HL-60 (cell line): ENCODE measurements around the gene DPYD.

Experiments used
- DNase-seq, 2 experiments: peaks; one replicate each; pipeline ENCODE4 v3.0.0-alpha.2; 2010 to 2020; ENCODE audit warnings: low read depth in 1 of 2, low spot score in 1 of 2
- H3K27ac ChIP-seq: fragments of 250-450 bp; sonication (Bioruptor Pico); replicated peaks from 2 replicates; pipeline ENCODE4 v1.5.1; 2020; ENCODE audit warnings: mild to moderate bottlenecking, moderate library complexity
- H3K27me3 ChIP-seq: fragments of 250-450 bp; sonication (Bioruptor Pico); 2 replicates; pipeline ENCODE4 v1.5.1; 2021; ENCODE audit warnings: mild to moderate bottlenecking, moderate library complexity; ENCODE audit not compliant: insufficient read depth, poor library complexity, severe bottlenecking
- H3K4me3 ChIP-seq: replicated peaks from 2 replicates; pipeline ENCODE4 v1.5.1; 2011; ENCODE audit warnings: mild to moderate bottlenecking, control low read depth, low read length; ENCODE audit not compliant: insufficient read depth
- GABPA ChIP-seq: IDR thresholded peaks from 2 replicates; pipeline ENCODE4 v1.6.1; 2012; ENCODE audit warnings: low read depth
- POLR2AphosphoS5 ChIP-seq: IDR thresholded peaks from 2 replicates; pipeline ENCODE4 v1.6.1; 2012; ENCODE audit warnings: low read depth
- SPI1 ChIP-seq: IDR thresholded peaks from 2 replicates; pipeline ENCODE4 v1.6.1; 2012; ENCODE audit warnings: low read depth, mild to moderate bottlenecking, borderline replicate concordance
- TF ChIP-seq, protein P1 (sequence below): IDR thresholded peaks from one replicate; pipeline ENCODE4 v1.5.1; 2011; ENCODE audit warnings: low read length, control low read depth, inconsistent platforms; ENCODE audit not compliant: insufficient read depth
- TF ChIP-seq, protein P2 (sequence below): IDR thresholded peaks from 2 replicates; pipeline ENCODE4 v1.6.1; 2012; ENCODE audit warnings: low read depth; ENCODE audit not compliant: insufficient replicate concordance

The DPYD gene

DNA sequence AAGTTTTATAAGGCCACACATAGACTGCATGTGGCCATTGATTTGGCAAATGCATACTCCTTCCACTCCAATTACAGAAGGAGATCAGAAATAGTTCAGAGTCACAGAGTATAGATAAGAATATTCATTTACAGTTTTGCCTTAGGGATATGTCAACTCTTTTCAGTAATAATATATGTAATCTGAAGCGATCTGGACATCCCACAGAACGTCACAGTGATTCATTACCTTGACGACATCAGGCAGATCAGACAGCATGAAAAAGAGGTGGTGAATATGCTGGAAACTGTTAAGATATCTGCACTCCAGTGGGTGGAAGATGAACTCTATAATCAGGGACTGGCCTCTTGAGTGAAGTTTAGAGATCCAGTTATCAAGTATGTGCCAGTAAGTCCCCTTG is 240.4 kb downstream of the DPYD start:
- Histone ChIP-seq H3K4me3 (no peak overlapping the region), H3K27ac (no peak overlapping the region), H3K27me3 (no peaks in the 10 kb centered on the region)
- no peak for TF ChIP-seq SPI1
- no peak for TF ChIP-seq POLR2AphosphoS5
- TF ChIP-seq, protein P1, sequence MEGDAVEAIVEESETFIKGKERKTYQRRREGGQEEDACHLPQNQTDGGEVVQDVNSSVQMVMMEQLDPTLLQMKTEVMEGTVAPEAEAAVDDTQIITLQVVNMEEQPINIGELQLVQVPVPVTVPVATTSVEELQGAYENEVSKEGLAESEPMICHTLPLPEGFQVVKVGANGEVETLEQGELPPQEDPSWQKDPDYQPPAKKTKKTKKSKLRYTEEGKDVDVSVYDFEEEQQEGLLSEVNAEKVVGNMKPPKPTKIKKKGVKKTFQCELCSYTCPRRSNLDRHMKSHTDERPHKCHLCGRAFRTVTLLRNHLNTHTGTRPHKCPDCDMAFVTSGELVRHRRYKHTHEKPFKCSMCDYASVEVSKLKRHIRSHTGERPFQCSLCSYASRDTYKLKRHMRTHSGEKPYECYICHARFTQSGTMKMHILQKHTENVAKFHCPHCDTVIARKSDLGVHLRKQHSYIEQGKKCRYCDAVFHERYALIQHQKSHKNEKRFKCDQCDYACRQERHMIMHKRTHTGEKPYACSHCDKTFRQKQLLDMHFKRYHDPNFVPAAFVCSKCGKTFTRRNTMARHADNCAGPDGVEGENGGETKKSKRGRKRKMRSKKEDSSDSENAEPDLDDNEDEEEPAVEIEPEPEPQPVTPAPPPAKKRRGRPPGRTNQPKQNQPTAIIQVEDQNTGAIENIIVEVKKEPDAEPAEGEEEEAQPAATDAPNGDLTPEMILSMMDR: no peak
- TF ChIP-seq, protein P2, sequence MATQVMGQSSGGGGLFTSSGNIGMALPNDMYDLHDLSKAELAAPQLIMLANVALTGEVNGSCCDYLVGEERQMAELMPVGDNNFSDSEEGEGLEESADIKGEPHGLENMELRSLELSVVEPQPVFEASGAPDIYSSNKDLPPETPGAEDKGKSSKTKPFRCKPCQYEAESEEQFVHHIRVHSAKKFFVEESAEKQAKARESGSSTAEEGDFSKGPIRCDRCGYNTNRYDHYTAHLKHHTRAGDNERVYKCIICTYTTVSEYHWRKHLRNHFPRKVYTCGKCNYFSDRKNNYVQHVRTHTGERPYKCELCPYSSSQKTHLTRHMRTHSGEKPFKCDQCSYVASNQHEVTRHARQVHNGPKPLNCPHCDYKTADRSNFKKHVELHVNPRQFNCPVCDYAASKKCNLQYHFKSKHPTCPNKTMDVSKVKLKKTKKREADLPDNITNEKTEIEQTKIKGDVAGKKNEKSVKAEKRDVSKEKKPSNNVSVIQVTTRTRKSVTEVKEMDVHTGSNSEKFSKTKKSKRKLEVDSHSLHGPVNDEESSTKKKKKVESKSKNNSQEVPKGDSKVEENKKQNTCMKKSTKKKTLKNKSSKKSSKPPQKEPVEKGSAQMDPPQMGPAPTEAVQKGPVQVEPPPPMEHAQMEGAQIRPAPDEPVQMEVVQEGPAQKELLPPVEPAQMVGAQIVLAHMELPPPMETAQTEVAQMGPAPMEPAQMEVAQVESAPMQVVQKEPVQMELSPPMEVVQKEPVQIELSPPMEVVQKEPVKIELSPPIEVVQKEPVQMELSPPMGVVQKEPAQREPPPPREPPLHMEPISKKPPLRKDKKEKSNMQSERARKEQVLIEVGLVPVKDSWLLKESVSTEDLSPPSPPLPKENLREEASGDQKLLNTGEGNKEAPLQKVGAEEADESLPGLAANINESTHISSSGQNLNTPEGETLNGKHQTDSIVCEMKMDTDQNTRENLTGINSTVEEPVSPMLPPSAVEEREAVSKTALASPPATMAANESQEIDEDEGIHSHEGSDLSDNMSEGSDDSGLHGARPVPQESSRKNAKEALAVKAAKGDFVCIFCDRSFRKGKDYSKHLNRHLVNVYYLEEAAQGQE: no peak
- TF ChIP-seq GABPA: no peak
- no peak for DNase-seq

DNA sequence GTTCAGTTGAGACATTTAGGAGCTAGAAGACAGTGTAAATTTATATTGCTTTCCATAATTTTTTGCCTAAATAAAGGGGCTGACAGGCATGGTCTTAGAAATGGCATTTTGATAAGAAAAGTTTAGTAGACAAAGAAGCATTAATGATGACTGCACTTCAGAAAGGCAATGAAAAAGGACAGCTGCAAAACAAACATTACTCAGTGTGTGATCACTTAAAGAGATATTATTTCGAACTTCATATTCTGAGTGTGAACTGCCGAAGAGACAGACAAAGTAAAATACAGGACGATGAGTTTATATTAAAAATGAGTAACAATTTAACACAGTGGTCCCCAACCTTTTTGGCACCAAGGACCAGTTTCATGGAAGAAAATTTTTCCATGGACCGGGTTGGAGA is 243.1 kb downstream of the DPYD start:
- Histone ChIP-seq H3K4me3 (no peak overlapping the region), H3K27me3 (no peaks in the 10 kb centered on the region), H3K27ac (no peak overlapping the region)
- no peak for DNase-seq
- TF ChIP-seq POLR2AphosphoS5 (no peak), GABPA (no peak), SPI1 (no peak)
- TF ChIP-seq, protein P1: no peak
- TF ChIP-seq, protein P2: no peak

DNA sequence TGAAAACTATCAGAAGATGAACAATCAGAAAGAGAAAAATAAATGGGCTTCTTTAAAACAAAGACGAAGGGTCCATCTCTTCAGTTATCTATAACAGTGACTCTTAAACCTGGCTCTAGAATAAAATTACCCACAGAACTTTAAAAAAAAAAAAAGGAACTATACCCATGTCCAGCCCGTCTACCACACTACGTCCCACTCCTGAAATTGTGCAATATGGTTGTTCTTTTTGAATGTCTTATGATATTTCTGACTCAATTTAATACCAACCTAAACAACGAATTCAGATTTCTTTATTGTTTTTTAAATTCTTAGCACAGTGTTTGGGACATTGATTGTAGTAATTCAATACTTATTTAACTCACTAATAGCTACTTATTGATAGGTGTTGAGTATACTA is 246.3 kb downstream of the DPYD start:
- DNase-seq: peak in 1 of 2 experiments; percentile 2
- Histone ChIP-seq H3K27me3 (no peaks in the 10 kb centered on the region), H3K4me3 (no peak overlapping the region), H3K27ac (no peak overlapping the region)
- TF ChIP-seq, protein P1: no peak
- TF ChIP-seq, protein P2: no peak
- TF ChIP-seq POLR2AphosphoS5: no peak
- TF ChIP-seq SPI1: no peak
- TF ChIP-seq GABPA: no peak
